ENCODE measurements around the gene F11. TPM values are rescaled to one million over a fixed set of nuclear protein-coding genes. Genes with fewer than 3 reads are reported as not detected.
"Not testable (repeated sequence)": the region's sequence is repeated elsewhere in the genome, so short reads cannot be mapped to it uniquely, and the experiment has no call there.

Gene F11
- polyA plus RNA-seq, 5 donors = 0.41 to 1.8 (median 0.87) TPM

DNA sequence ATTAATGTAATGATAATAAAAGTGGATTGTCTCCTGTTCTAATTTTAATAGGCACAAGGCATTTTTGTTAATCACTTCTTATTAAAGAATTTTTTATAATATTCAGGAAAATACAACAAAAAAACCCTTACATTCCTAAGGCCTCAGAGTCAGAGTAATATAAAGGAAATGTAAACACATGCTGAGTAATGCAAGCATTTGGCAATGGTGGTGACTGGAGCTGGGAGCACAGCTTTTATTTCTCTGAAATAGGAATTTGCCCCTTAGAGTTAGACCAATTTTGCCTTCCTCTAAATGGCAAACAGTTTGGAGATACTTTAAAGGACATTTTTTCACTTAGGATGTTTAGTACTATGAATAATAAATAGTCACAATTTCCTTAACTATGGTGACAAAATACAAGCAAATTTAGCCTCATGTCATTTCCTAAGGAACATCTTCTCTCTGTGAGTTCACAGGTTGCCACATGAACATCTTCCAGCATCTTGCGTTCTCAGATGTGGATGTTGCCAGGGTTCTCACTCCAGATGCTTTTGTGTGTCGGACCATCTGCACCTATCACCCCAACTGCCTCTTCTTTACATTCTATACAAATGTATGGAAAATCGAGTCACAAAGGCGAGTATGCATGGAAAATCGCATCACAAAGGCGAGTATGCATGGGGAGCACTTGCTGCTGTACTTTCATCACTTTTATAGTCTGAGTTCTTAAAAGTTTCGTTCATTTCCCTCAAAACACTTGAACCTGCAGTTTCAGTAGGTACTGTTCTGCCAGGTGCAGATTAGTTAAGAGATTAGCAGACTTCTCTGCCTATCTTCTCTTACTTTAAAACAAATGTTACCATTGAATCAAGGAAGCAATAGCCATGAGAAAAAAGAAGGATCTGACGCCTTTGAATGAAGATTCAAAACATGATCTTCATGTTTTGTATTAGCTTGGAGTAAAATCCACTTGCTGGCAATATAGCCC lies 15.9 kb upstream of the F11 start:
- DNase-seq = no peak

DNA sequence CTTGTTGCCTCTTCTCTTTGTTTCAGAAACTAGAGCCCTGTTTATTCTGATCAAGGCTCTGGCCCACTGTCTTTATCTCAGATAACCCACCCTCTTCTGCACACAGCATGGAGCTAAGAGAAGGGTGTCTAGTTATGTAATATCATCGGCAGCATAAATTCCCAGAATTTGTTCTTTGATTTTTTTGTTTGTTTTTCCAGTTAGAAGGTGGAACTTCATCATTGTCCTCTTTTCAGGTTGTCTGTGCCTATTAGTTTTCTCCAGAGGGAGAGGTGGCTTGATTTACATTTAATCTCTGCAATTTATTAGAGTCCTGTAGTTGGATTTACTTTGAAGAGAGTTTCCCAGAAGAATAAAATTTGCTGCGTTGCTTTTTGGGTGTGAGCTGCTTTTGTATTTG lies 15.2 kb upstream of the F11 start:
- DNase-seq = no peak

DNA sequence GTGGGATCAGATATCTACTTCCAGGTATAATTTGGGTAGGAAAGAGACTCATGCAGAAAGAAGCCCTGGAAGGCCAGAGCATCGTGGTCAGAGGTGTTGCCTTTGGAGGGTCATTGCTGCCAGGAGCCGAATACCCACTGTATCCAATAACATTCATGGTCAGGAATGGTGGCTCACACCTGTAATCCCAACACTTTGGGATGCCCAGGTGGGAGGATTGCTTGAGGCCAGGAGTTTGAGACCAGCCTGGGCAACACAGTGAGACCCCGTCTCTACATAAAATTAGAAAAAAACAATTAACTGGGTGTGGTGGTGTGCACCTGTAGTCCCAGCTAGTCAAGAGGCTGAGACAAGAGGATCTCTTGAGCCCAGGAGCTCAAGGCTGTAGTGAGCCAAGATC lies 10.9 kb upstream of the F11 start:
- no peak for DNase-seq

DNA sequence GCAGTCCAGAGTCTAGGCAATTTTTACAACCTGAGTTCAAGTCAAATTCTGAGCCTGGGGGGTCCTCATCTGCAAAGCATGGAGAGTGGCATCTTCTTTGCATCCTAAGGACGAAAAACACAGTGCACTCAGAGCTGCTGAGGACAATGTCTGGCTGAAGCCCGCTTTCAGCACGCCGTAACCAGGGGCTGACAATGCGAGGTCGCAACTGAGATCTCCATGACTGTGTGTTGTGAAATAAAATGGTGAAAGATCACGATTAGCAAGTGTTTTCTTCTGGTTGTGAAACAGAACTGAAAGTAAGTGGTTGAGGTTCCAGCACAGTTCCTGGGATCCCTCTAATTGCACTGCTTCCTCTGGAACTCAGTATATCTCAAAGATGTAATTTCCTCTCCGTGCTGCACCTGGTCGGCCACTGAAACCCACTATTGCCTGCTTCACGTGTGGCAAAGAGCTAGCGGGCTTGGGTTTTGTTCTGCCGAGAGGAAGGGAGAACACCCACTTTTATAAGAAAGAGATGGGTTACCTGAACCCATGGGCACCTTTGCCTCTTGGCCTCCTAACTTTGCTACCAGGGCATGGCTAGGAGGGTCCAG lies 7.7 kb upstream of the F11 start:
- DNase-seq = no peak

DNA sequence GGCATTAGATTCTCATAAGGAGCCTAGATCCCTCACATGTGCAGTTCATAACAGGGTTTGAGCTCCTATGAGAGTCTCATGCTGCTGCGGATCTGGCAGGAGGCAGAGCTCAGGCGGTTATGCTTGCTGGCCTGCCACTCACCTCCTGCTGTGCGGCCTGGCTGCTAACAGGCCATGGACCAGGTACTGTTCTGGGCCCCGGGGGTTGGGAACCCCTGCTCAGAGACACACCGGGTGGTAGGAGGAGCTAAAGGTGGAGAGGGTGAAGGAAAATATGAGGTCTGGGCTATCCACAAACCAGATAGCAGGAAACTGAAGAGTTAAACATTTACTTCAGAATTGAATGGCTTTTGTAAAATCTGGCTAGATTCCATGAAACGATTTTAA lies 5.9 kb upstream of the F11 start:
- DNase-seq = no peak

DNA sequence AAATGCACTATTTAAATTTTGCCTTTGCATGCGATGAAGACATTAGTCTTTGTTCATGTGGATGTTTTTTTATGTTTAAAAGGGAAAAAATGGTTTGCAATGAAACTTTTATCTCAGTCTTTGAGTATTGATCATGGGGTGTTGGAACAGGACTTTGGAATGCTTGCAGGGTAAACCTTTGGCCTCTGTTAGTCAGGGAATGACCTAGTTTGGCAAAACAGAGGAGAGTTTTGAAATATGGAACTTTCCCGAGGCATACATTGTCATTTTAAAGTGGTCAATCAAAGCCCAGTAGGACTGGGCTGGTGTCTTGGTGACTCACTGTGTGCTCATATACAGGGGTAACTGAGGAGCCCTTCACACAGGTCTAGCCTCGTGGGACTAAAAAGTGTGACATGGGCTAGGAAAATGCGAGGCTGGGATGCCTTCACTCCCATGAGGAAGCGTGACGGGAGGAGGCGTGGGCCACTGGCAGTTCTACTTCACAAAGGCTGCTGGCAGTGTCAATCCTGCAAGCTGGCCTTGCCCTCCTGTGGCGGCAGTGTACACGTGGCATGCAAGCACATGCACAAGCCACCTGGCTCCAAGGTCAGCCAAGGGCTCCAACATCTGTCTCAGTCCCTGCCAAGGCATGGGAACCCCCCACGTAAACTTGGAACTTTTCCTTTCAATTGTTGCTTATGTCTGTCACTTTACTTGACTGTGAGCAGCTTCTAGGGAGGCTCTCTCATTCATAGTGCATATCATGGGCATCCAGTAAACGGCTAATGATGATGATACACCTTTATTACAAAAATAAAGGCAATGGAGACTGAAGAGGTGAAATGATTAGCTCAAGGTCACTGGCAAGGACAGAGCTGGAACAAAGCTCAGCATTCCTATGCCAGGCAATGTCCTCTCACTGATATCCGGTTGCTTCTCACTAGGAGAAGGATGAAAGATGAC lies 5.2 kb upstream of the F11 start:
- DNase-seq = no peak

DNA sequence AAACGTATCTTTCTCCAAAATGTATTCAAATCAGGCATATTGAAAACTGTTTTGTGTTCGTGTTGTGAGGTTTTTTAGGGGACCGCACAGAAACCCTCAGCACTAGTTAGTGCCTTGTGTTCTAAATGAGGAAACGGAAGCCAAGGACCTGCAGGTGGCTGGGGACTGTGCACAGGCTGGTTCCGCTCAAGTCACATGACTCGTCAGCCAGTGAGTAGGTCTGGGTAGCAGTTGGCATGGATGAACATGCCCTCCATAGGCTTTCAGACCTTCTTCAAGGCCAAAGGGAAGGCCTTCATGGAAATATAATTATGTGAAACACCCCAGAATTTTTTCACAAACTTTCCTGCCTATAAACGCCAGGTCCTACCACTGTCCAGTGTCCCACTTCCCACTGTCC lies 1.3 kb upstream of the F11 start:
- no peak for DNase-seq

DNA sequence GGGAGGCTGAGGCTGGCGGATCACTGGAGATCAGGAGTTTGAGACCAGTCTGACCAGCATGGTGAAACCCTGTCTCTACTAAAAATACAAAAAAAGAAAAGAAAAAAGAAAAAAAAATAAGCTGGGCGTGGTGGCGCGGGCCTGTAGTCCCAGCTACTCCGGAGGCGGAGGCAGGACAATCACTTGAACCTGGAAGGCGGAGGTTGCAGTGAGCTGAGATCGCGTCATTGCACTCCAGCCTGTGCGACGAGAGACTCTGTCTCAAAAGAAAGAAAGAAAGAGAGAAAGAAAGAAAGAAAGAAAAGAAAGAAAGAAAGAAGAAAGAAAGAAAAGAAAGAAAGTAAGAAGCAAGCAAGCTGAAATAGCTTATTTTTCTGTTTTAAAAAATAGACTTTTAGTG lies 739 bp upstream of the F11 start:
- not testable (repeated sequence) for DNase-seq

DNA sequence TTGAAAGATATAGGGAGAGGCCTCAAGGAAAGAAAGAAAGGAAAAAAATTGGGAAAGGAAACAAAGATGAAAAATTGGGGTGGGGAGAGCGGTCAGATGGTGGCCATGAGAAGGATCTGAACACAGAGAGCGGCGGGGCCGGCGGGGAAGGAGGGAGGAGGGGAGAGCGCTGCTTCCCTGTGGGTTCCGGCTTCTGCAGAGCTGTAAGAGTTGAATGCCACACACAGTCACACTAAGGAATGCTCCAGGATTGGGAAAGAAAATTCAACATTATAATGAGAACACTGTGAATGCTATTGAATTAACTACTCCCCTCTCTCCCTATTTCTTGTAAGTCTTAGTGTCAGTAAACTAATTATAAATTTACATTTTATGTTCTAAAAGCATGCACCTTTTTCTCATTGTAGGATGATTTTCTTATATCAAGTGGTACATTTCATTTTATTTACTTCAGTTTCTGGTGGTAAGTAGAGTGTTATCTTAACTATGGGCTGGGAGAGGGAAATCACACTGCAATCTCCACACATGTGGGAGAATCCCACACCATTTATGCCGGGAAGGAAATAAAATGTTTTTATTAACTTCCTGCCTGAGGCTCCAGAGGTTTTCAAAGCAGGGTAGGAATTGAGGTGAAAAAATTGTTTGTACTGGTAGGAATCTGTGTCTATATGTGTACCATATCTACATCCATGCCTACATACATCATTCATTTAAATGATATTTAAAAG lies 904 bp downstream of the F11 start:
- no peak for DNase-seq

DNA sequence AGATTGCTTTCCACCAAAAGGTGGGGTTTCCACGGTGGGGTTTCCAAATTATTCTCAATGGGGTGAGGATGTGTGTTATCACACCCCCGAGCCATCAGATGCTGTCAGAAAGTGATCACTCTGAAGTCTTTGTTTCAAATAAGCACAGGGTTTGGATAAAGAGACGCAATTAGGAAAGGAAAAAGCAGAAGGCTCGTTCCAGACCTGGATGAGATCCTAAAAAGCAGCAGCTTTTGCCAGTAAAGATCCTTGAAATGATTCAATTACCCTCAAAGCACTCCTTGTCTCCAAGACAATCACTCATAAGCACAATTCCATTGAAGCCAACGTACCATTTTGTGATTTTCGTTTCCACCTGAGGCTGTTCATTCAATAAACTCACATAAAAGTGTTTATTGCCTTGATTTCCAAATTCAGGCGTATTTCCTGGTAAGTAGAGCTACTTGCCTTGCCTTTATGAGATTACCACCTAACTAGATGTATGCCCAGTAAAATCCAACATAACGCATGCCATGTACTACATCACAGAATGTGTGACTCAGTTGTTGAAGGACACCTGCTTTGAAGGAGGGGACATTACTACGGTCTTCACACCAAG lies 5.2 kb downstream of the F11 start:
- DNase-seq = no peak

DNA sequence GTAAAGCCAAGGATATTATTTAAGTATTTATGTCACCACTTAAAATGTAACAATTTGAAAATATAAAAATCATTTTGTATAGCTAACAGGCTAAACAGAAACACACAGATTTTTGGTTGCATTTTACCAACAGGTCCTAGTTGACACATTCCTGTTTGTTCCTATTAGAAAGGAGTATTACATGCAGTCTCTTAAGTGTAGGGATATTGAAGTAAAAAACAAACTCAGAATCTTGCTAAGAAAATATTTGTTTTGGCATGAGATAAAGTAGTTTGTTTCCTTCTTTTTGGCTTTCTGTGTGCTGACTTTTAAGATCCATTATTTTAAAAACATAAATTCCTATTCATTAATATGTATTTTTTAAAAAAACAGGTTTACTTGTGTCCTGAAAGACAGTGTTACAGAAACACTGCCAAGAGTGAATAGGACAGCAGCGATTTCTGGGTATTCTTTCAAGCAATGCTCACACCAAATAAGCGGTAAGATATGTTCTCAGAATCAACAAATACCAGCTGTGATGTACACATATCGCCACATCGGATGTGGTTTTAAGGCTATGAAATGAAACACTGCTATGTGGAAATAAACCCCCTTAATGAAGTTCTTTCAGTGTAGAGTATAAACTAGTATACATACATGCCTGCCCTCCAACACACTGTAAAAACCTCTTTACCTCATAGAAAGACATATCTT lies 6.9 kb downstream of the F11 start:
- no peak for DNase-seq

DNA sequence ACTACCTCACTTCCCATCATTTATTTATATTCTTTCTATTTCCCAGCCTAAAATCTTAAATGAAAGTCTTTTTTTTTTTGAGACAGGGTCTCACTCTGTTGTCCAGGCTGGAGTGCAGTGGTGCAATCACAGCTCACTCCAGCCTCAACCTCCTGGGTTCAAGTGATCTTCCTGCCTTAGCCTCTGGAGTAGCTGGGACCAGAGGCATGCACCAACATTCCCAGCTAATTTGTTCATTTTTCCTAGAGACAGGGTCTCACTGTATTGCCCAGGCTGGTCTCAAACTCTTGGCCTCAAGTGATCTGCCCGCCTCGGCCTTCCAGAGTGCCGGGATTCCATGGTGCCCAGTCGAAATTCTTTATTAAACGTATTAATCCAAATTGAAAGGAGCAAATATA lies 7.4 kb downstream of the F11 start:
- not testable (repeated sequence) for DNase-seq

DNA sequence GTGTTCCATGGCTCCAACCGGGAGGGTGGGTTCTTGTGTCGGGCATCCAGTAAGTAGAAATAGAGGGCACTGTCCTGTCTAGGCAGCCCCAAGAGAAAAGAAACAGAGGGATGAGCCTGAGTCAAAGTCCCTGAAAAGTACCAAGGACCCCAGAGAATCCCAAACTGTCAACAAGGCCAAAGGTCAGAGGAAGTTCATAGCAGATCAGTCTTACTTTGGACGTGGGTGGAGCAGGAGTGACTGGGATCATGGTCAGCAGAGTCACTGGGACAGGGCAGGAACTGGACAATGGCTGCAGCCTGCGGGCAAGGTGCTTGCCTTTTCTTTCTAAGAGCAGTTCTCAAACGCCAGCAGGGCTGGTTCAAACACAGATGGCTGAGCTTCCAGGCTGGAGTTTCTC lies 17.3 kb downstream of the F11 start:
- DNase-seq = no peak

DNA sequence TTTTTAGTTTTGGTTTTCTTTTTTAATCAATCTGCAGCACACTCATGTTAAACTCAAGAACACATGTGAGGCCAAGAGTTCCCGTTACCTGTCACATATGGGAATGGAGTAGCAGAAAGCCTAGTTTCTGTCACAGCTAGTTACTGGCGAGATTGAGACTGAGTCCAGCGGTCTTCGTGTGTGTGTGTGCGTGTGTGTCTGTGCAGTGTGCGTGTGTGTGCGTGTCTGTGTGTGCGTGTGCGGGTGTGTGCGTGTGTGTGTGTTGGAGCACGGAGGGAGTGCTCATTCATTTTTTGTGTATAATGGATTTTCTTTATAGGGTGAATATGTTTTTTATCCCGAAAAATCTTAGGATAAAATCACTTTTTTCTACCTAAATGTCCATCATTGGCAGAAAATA lies 19.2 kb downstream of the F11 start:
- no peak for DNase-seq

DNA sequence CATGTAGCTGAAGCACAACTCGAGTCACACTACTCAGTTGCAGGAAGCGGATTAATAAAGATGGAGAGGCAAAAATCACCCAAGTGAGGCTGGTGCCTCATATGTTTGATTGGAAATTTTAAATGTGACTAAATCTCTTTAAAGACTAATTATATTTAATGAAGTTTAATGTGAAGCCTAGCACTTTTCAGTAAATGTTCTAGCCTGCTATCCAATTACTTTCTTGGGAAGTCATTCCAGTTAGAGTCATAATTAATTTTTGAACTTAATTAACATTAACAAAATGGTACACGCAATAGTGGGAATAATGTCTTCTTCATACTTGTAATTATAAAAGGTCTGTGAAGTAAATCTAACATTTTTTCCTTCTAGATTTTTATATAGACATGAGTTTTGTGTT lies 20.6 kb downstream of the F11 start:
- no peak for DNase-seq

DNA sequence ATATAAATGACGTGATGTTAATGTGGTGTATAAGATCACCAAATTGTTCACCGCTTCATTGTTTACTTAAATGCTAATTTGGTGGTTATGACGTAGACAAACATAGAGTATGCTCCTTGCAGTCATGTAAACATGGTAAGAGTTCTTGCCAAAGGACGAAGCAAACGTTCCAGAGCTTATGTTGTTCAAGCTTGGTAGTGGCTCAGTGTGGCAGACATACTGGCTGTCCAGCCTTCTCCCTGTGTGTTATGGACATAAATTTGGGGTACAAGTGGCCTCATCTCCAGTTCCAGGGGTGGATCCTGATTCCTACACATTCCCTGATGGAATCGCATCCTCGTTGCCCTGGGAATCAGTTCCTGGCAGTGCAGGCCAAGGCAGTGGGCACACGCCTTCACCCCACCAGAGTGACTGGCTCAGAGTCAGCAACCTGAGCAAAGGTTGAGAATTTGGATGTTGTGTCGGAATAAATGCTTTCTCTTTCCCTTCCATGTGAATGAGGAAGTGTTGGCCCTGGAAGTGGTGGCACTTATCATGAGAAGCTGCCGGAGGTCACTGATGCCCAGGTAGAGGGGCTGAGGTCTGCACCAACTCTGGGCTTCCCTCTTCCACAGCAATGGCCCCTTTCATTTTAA lies 25.4 kb downstream of the F11 start:
- no peak for DNase-seq

DNA sequence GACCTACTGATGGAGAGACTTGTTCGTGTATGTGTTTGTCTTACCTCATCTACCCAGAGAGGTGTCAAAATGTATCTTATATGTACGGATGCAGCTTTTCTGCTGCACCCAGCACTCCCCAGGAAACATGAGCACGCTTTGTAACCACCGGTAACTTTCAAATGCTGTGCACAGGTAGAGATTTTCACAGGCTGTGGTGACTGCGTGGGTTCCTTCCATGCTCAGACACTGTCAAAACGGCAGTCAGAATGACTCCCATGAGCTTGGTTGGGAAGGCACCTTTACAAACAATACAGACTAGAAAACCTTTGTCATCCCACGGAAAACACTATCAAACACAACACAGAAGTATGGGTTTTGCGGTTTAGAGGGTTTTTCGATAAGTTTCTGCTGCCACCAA lies 28.2 kb downstream of the F11 start:
- DNase-seq = no peak

DNA sequence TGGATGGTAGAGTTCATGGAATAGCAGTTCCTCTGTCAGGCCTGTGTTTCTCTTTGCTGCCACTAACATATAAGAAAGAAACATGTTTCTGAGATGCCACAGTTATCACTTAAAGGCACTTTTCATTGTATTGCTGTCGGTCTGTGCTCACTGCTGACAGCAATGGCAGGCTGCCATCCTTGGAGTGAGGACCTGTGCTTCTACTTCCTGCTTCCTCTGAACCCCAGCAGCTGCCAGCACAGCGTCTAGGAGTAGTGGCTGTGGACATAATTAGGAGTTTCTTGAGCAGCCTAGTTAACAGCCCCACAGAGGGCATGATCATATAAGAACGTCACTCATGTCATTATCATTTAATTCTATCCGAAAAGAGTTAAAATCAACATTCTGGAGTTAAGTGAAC lies 30.5 kb downstream of the F11 start:
- no peak for DNase-seq

DNA sequence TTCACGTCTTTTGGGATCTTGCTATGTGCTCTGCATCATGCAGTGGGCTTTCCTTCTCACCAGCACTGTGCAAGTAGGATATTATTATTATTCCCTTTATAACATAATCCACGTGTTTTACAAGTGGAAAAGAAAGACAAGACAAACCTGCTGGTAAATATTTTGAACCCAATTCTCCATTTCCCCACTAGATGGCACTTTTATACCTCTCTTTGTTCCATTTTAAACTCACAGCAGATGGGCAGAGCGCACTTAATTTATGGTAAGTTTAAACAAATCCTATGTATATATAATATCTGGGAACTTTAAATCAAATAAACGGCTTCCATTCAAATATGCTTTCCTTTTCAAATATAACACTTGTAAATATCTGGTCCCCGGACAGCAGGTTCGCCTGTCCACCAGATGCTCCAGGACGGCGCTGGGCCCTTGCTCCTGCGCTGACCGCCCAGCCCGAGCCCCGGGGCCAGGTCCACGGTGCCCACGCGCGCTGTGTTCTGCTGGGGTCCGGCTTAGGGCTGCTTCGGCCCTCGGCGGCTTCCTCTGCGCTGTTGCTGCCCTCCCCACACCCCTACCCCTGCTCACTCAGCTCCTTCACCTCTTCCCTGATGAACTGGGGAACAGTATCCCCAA lies 31.1 kb downstream of the F11 start:
- peak in 1 of 2 donors; percentile 61 for DNase-seq

Data from right lung (tissue), 5 donors.